Endothelial cell of umbilical vein (primary cell): ENCODE results near the gene KRTAP21-1. TPM values are rescaled to one million over a fixed set of nuclear protein-coding genes. Genes with fewer than 3 reads are reported as not detected.
"Not testable (repeated sequence)": the region's sequence is repeated elsewhere in the genome, so short reads cannot be mapped to it uniquely, and the experiment has no call there.

Experiments
- Bru-seq: library from RNA; stranded (reverse); fragments of 400-500 nt; gene quantifications from one replicate; lab custom pipeline; 2021; lab: Mats Ljungman, UMichigan
- BruChase-seq, 2 experiments: library from RNA; stranded (reverse); fragments of 400-500 nt; gene quantifications; one replicate each; lab custom pipeline; 2021; lab: Mats Ljungman, UMichigan
- BruUV-seq: library from RNA; stranded (reverse); fragments of 400-500 nt; replicated peaks from 2 replicates; lab custom pipeline; 2021; lab: Mats Ljungman, UMichigan
- CTCF ChIA-PET: fragments of 300-600, 350-600 bp; sonication (Branson Sonifier 250); formaldehyde crosslinking; loops from one replicate; lab custom pipeline; 2021; ENCODE audit warnings: antibody characterized with exemption, inconsistent platforms; lab: Charles Lee
- POLR2A ChIA-PET: fragments of 300-600, 350-600 bp; sonication (Branson Sonifier 250); formaldehyde crosslinking; loops from one replicate; lab custom pipeline; 2021; ENCODE audit warnings: antibody characterized with exemption, inconsistent platforms; lab: Charles Lee
- DNase-seq: peaks from one replicate; pipeline ENCODE4 v3.0.0-alpha.2; 2011; ENCODE audit warnings: low read depth, low spot score
- FAIRE-seq: peaks from 2 replicates; lab custom pipeline; 2011; peaks lifted over from hg19 to GRCh38; lab: Jason Lieb, UNC
- H2AFZ ChIP-seq: 2 replicates; pipeline ENCODE4 v1.6.0; 2012; ENCODE audit warnings: low read depth, low read length, control low read depth, inconsistent platforms
- H3K27ac ChIP-seq: 2 replicates; pipeline ENCODE4 v1.5.1; 2011; ENCODE audit warnings: low read depth, mild to moderate bottlenecking, control low read depth, low read length, moderate library complexity; ENCODE audit not compliant: insufficient read depth
- H3K27me3 ChIP-seq, 2 experiments: 2 replicates each; pipeline versions ENCODE4 v1.6.0 to v1.6.1; 2011; ENCODE audit warnings: low read length in 2 of 2, mixed read lengths in 1 of 2; ENCODE audit not compliant: control insufficient read depth in 2 of 2, insufficient read depth in 2 of 2
- H3K36me3 ChIP-seq, 2 experiments: 2 replicates in 1 of 2; 3 replicates in 1 of 2; pipeline ENCODE4 v1.5.1; 2011; ENCODE audit warnings: low read length in 2 of 2, mild to moderate bottlenecking in 1 of 2, moderate library complexity in 1 of 2; ENCODE audit not compliant: control insufficient read depth in 2 of 2, insufficient read depth in 2 of 2; ENCODE audit errors: extremely low read depth in 1 of 2
- H3K4me1 ChIP-seq: 3 replicates; pipeline ENCODE4 v1.5.1; 2011; ENCODE audit warnings: mild to moderate bottlenecking, low read length; ENCODE audit not compliant: control insufficient read depth, insufficient read depth; ENCODE audit errors: extremely low read depth
- H3K4me2 ChIP-seq: 2 replicates; pipeline ENCODE4 v1.6.1; 2011; ENCODE audit warnings: low read length, control low read depth, mixed read lengths; ENCODE audit not compliant: insufficient read depth
- H3K4me3 ChIP-seq, 3 experiments: fragments of 200-600 bp in 1 of 3; sonication (generic), shearing (Covaris generic) in 1 of 3; replicated peaks in 1 of 3; 2 replicates each; pipeline ENCODE4 v1.5.1; 2011 to 2016; ENCODE audit warnings: control low read depth in 3 of 3, low read length in 3 of 3, mild to moderate bottlenecking in 2 of 3, inconsistent platforms in 1 of 3, low read depth in 1 of 3, moderate library complexity in 1 of 3; ENCODE audit not compliant: insufficient read depth in 1 of 3
- H3K79me2 ChIP-seq: 2 replicates; pipeline ENCODE4 v1.6.0; 2012; ENCODE audit warnings: low read length, inconsistent platforms; ENCODE audit not compliant: control insufficient read depth, insufficient read depth
- H3K9ac ChIP-seq: replicated peaks from 2 replicates; pipeline ENCODE3; 2011; ENCODE audit warnings: low read length, control low read depth; ENCODE audit not compliant: insufficient read depth; ENCODE audit errors: extremely low read depth
- H3K9me1 ChIP-seq: replicated peaks from 3 replicates; pipeline ENCODE4 v1.6.0; 2011; ENCODE audit warnings: mild to moderate bottlenecking, low read length; ENCODE audit not compliant: control insufficient read depth, insufficient read depth; ENCODE audit errors: extremely low read depth
- H3K9me3 ChIP-seq: replicated peaks from 2 replicates; pipeline ENCODE4 v1.5.1; 2012; ENCODE audit warnings: low read length, inconsistent platforms; ENCODE audit not compliant: control insufficient read depth, insufficient read depth
- H4K20me1 ChIP-seq: replicated peaks from 2 replicates; pipeline ENCODE3; 2011; ENCODE audit warnings: mild to moderate bottlenecking, low read length; ENCODE audit not compliant: control insufficient read depth, insufficient read depth; ENCODE audit errors: extremely low read depth
- CTCF ChIP-seq, 2 donors: IDR thresholded peaks; 1 replicate in 1 of 2; 2 replicates in 1 of 2; pipeline ENCODE4 v1.5.1; 2011; ENCODE audit warnings: low read length in 2 of 2, mild to moderate bottlenecking in 2 of 2, moderate library complexity in 2 of 2, control low read depth in 1 of 2, inconsistent platforms in 1 of 2, low read depth in 1 of 2; ENCODE audit not compliant: insufficient read depth in 1 of 2; ENCODE audit errors: extremely low read depth in 1 of 2
- FOS ChIP-seq: IDR thresholded peaks from 2 replicates; pipeline ENCODE4 v1.6.1; 2011; ENCODE audit warnings: mild to moderate bottlenecking, low read length, moderate library complexity, borderline replicate concordance; ENCODE audit not compliant: insufficient read depth
- GATA2 ChIP-seq: IDR thresholded peaks from 2 replicates; pipeline ENCODE4 v1.7.0; 2011; ENCODE audit warnings: low read depth, mild to moderate bottlenecking, moderate library complexity, mixed read lengths, low read length; ENCODE audit not compliant: insufficient read length, insufficient read depth
- JUN ChIP-seq: IDR thresholded peaks from 2 replicates; pipeline ENCODE4 v1.6.1; 2011; ENCODE audit warnings: borderline replicate concordance, low read depth; ENCODE audit not compliant: insufficient read length, insufficient read depth
- MAX ChIP-seq: IDR thresholded peaks from 2 replicates; pipeline ENCODE4 v1.6.1; 2011; ENCODE audit not compliant: insufficient read depth, insufficient read length
- MYC ChIP-seq: IDR thresholded peaks from one replicate; pipeline ENCODE4 v1.6.1; 2011; ENCODE audit warnings: mild to moderate bottlenecking, low read depth, low read length
- POLR2A ChIP-seq: IDR thresholded peaks from 2 replicates; pipeline ENCODE4 v1.6.1; 2012; ENCODE audit warnings: low read depth, mild to moderate bottlenecking, control low read depth, low read length
- POLR2AphosphoS5 ChIP-seq: IDR thresholded peaks from 2 replicates; pipeline ENCODE4 v1.6.1; 2012; ENCODE audit warnings: low read depth, mild to moderate bottlenecking, control low read depth, low read length, moderate library complexity; ENCODE audit not compliant: insufficient read depth
- dilution Hi-C: fragments of 300-500 bp; cut with MboI; formaldehyde crosslinking; loops from one replicate; pipeline ENCODE4 v1.15.0; 2019; ENCODE audit warnings: low sequenced_read_pairs; ENCODE audit not compliant: extremely low pct_ligation_motif_present
- intact Hi-C: fragments of 100-400 bp; cut with micrococcal nuclease; formaldehyde crosslinking; loops from one replicate; pipeline ENCODE4 v1.10.0; 2022
- long read RNA-seq: library from polyadenylated mRNA; stranded (forward); transcript quantifications from one replicate; pipeline ENCODE4 v2.0.0, GENCODE V29; 2021
- polyA minus RNA-seq, 3 experiments: library from RNA; depleted of rRNA, polyadenylated mRNA; stranded (reverse); fragments of >200 nt; gene quantifications; 1 replicate in 1 of 3; 2 replicates in 2 of 3; pipeline ENCODE4 v1.2.3, GENCODE V29; 2011
- polyA plus RNA-seq, 4 experiments: library from polyadenylated mRNA; depleted of rRNA in 3 of 4; stranded (reverse) in 3 of 4; unstranded in 1 of 4; fragments of >200 nt; gene quantifications; 2 replicates each; pipeline versions ENCODE4 v1.2.1 to v1.2.3, GENCODE V29; 2011 to 2012; ENCODE audit warnings: missing spikeins in 1 of 4
- total RNA-seq: library from RNA; stranded (reverse); gene quantifications from 2 replicates; pipeline ENCODE4 v1.2.3, GENCODE V29; 2021

Gene KRTAP21-1
- total RNA-seq = not detected in 2 replicates
- not detected in 2 replicates for polyA plus RNA-seq
- not detected in 2 replicates for polyA plus RNA-seq (2011; cell fraction: cytosol; rRNA removed)
- not detected in 2 replicates for polyA plus RNA-seq (2011; cell fraction: nucleus; rRNA removed)
- polyA plus RNA-seq (2012) = not detected in 2 replicates
- polyA minus RNA-seq = not detected in 2 replicates
- polyA minus RNA-seq (2011; cell fraction: cytosol; rRNA and poly(A)+ RNA removed) = not detected
- polyA minus RNA-seq (2011; cell fraction: nucleus; rRNA and poly(A)+ RNA removed) = not detected in 2 replicates
- not detected for Bru-seq, nascent RNA
- not detected for BruChase-seq, experiment 1, labeled RNA remaining after a 6-hour chase
- BruChase-seq, experiment 2, labeled RNA remaining after a 2-hour chase = not detected
- long read RNA-seq = 0 reads

GRCh38 chr21:30755328-30755727 is at the start of gene KRTAP21-1:
Gene KRTAP21-1, minus strand, starts transcription at chr21:30755428. Its CDS starts 50 bp downstream, at chr21:30755378.
- H3K4me1 ChIP-seq, H3K36me3 ChIP-seq, intact Hi-C loops, H2AFZ ChIP-seq, H3K4me3 ChIP-seq, POLR2A ChIA-PET, dilution Hi-C loops, H3K27me3 ChIP-seq, H4K20me1 ChIP-seq, H3K9ac ChIP-seq, H3K79me2 ChIP-seq, H3K27ac ChIP-seq, DNase-seq, FAIRE-seq, BruUV-seq, H3K9me1 ChIP-seq, H3K9me3 ChIP-seq, H3K4me2 ChIP-seq, CTCF ChIA-PET: not testable (repeated sequence)

GRCh38 chr21:30800605-30801004 is 45.4 kb upstream of the KRTAP21-1 start:
- BruUV-seq = no TSS peak
- H3K9me1 ChIP-seq = no peaks in the 10 kb centered on the region
- H2AFZ ChIP-seq = no peak overlapping the region
- CTCF ChIA-PET = no interaction called here
- dilution Hi-C loops (no loop called here), intact Hi-C loops (no loop called here)
- TF ChIP-seq FOS (no peak), POLR2AphosphoS5 (no peak), POLR2A (no peak), MYC (no peak), CTCF (IDR thresholded peaks at IDR 0.05; ENCODE audit: extremely low read depth in 1 of 2, insufficient read depth in 1 of 2, low read depth in 1 of 2, low read length in 2 of 2) (no peak), JUN (no peak), MAX (no peak), GATA2 (no peak)
- no peaks in the 10 kb centered on the region for H3K9me3 ChIP-seq
- H3K36me3 ChIP-seq = no peaks in the 10 kb centered on the region
- H3K4me1 ChIP-seq = no peaks in the 10 kb centered on the region
- no peak overlapping the region for H3K27ac ChIP-seq
- no peak for DNase-seq
- no peak for FAIRE-seq
- no peaks in the 10 kb centered on the region for H4K20me1 ChIP-seq
- no peak overlapping the region for H3K9ac ChIP-seq
- H3K4me2 ChIP-seq = no peak overlapping the region
- POLR2A ChIA-PET = no interaction called here
- no peaks in the 10 kb centered on the region for H3K27me3 ChIP-seq
- no peak overlapping the region for H3K4me3 ChIP-seq
- no peaks in the 10 kb centered on the region for H3K79me2 ChIP-seq
